Astrocyte of the cerebellum (primary cell): Measurements from ENCODE around the gene LDAF1.
"Not testable (repeated sequence)": the region's sequence is repeated elsewhere in the genome, so short reads cannot be mapped to it uniquely, and the experiment has no call there.

Source experiments
- DNase-seq: peaks from one replicate; pipeline ENCODE4 v3.0.0-alpha.2; 2011; ENCODE audit warnings: low read depth
- H3K4me3 ChIP-seq: 2 replicates; pipeline ENCODE4 v1.5.1; 2011; ENCODE audit warnings: mild to moderate bottlenecking, low read depth, low read length, moderate library complexity
- CTCF ChIP-seq: IDR thresholded peaks from 2 replicates; pipeline ENCODE4 v1.5.1; 2012; ENCODE audit warnings: low read length, low read depth, moderate library complexity, mild to moderate bottlenecking; ENCODE audit errors: missing control alignments
- in situ Hi-C: cut with HindIII; loops from 2 replicates; pipeline ENCODE4 v1.10.0; 2017; ENCODE audit warnings: low sequenced_read_pairs

Gene LDAF1

GRCh38 chr16:21158208-21159110 is at the start of gene LDAF1:
TSS of gene LDAF1 (plus strand) at chr16:21158674. CDS start at chr16:21161183, 2,509 bp downstream.
- in situ Hi-C loops, result no loop called here
- no peak for TF ChIP-seq CTCF
- DNase-seq, result peak; percentile 31

DNA sequence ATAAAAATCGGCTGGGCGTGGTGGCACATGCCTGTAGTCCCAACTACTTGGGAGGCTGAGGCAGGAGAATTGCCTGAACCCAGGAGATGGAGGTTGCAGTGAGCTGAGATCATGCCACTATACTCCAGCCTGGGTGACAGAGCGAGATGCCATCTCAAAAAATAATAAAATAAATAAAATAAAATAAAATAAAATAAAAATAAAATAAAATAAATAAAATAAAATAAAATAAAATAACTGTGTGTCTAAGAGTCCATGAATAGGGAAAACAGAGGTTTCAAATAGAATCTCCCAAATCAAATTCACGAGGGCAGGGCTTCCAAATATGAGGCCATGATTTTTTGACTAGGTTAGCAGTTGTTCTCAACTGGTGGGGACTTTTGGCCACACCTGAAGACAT is 42.9 kb upstream of the LDAF1 start:
- H3K4me3 ChIP-seq, in situ Hi-C loops, DNase-seq: not testable (repeated sequence)

More at GRCh38 chr16:21158208-21159110, at the start of gene LDAF1:
- peak within 1 kb of the TSS; percentile 63 for H3K4me3 ChIP-seq

DNA sequence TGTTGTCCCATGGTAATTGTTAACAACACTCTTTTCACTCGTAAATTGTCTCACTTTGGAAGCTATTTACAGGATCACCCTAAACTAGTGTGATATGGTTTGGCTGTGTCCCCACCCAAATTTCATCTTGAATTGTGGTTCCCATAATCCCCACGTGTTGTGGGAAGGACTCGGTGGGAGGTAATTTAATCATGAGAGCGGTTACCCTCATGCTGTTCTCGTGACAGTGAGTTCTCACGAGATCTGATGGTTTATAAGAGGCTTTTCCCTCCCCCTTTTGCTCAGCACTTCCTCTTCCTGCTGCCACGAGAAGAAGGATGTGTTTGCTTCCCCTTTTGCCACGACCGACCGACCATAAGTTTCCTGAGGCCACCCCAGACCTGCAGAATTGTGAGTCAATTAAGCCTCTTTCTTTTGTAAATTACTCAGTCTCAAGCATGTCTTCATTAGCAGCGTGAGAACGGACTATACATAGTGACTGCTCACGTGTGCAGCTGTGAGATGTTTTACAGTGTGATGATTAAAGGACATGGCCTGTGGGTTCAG is 42.3 kb upstream of the LDAF1 start:
- in situ Hi-C loops, result no loop called here
- no peak for DNase-seq
- H3K4me3 ChIP-seq, result no peak overlapping the region
- TF ChIP-seq CTCF, result no peak

DNA sequence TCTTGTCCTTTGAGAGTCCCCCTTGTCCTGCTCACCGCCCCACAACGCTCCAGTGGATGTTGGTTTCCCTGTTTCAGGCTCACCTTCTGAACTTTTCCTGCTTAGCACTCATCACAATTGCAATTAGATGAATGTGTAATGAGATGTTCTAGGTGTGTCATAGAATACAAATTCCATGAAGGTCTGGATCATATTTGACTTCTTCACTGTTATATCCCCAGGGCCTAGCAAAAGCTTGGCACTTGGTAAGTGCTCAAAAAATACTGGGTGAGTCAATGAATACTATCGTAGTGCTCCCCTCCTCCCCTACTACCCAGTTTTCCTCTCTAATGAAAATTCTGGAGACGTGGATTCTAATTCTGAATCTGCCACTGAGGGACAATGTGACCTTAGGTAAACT is 40.9 kb upstream of the LDAF1 start:
- in situ Hi-C loops, result no loop called here
- TF ChIP-seq CTCF, result no peak
- DNase-seq, result no peak
- no peak overlapping the region for H3K4me3 ChIP-seq

DNA sequence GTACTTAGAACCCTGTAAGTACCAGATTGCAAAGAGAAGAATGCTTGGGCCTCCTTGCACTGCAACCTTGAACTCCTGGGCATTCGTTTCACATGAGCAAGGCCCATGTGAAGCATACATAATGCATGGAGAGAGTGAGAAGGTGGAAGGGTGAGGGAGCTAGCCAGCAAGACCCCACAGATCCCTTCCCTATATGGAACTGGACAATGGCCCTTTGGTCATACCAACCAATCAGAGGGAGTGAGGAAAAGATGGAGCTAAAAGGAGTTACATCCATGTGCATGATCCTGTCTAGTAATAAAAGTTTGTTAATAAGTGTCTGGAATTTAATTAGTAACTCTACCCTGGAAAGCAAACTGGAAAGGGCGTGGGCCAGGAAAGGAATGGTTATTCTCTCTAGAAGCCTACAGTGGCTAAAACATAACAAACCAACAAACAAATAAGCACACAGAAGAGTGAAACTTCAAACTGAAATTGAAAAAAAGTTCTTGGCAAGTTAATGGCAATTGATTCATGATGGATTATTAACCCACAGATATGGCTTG is 37.4 kb upstream of the LDAF1 start:
- H3K4me3 ChIP-seq, result no peak overlapping the region
- no peak for DNase-seq
- in situ Hi-C loops, result no loop called here
- TF ChIP-seq CTCF, result no peak

GRCh38 chr16:21125191-21125590 is 33.3 kb upstream of the LDAF1 start:
- DNase-seq, result no peak
- no peak for TF ChIP-seq CTCF
- H3K4me3 ChIP-seq, result no peak overlapping the region
- in situ Hi-C loops, result no loop called here

DNA sequence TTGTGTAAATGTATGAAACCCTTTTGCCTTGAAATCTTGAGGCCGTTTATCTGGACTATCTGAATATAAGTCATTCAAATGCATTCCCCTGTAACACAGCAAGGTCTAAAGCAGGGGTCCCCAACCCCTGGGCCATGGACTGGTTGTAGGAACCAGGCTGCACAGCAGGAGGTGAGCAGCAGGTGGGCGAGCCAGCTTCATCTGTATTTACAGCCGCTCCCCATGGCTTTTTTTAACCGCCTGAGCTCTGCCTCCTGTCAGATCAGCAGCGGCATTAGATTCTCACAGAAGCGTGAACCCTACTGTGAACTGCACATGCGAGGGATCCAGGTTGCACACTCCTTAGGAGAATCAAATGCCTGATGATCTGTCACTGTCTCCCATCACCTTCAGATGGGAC is 32.0 kb upstream of the LDAF1 start:
- DNase-seq, result no peak
- no peak for TF ChIP-seq CTCF
- in situ Hi-C loops, result no loop called here
- H3K4me3 ChIP-seq, result no peak overlapping the region
